D721Med (cell line): ENCODE data around the gene DLG3.

Experiments
- DNase-seq: peaks from one replicate; pipeline ENCODE4 v3.0.0; 2011; ENCODE audit warnings: low spot score; ENCODE audit not compliant: insufficient read length
- FAIRE-seq: peaks from 2 replicates; lab custom pipeline; 2011; peaks lifted over from hg19 to GRCh38; lab: Jason Lieb, UNC
- TF ChIP-seq, protein P1 (sequence below): IDR thresholded peaks from 2 replicates; pipeline ENCODE4 v1.5.1; 2012; ENCODE audit warnings: mild to moderate bottlenecking, control low read depth; ENCODE audit not compliant: insufficient read depth; ENCODE audit errors: missing control alignments

The DLG3 gene

GRCh38 chrX:70554081-70554480 is 109.4 kb downstream of the DLG3 start:
- FAIRE-seq = no peak
- DNase-seq = no peak
- TF ChIP-seq, protein P1, sequence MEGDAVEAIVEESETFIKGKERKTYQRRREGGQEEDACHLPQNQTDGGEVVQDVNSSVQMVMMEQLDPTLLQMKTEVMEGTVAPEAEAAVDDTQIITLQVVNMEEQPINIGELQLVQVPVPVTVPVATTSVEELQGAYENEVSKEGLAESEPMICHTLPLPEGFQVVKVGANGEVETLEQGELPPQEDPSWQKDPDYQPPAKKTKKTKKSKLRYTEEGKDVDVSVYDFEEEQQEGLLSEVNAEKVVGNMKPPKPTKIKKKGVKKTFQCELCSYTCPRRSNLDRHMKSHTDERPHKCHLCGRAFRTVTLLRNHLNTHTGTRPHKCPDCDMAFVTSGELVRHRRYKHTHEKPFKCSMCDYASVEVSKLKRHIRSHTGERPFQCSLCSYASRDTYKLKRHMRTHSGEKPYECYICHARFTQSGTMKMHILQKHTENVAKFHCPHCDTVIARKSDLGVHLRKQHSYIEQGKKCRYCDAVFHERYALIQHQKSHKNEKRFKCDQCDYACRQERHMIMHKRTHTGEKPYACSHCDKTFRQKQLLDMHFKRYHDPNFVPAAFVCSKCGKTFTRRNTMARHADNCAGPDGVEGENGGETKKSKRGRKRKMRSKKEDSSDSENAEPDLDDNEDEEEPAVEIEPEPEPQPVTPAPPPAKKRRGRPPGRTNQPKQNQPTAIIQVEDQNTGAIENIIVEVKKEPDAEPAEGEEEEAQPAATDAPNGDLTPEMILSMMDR = peak; percentile 36

DNA sequence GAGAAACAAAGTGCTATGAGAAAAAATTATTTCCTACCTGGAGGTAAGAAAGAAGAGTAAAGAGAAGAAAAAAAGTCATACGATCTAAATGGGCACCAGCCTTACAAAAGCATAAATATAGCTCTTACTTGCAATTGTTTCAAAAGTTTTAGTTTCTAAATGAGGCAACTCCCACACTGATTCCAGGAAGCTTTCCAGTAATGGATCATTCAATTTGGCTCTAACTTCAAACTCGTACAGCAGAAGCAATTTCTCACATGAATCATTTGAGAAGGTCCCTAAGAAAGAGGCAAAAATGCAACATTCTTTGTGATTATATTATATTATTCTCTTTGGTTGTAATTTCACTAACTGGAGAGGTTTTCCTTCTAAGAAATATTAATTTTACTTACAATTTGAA is 109.9 kb downstream of the DLG3 start:
- FAIRE-seq = no peak
- TF ChIP-seq, protein P1 = no peak

GRCh38 chrX:70554948-70555347 is 110.3 kb downstream of the DLG3 start:
- TF ChIP-seq, protein P1 = no peak
- FAIRE-seq (no peak), DNase-seq (no peak)

More for the DNA sequence above, 109.9 kb downstream of the DLG3 start:
- DNase-seq = no peak
